GM21526 (cell line): ENCODE measurements around the gene IDUA.
A peak's percentile ranks its signal among the peaks of the same experiment; 100 is the strongest.

Experiments
- ATAC-seq: cut with Tn5 transposase; IDR thresholded peaks from one replicate; pipeline ENCODE4 v1.9.1; 2021; ENCODE audit warnings: moderate library complexity; ENCODE audit not compliant: unreplicated experiment, low FRiP score

The IDUA gene

DNA sequence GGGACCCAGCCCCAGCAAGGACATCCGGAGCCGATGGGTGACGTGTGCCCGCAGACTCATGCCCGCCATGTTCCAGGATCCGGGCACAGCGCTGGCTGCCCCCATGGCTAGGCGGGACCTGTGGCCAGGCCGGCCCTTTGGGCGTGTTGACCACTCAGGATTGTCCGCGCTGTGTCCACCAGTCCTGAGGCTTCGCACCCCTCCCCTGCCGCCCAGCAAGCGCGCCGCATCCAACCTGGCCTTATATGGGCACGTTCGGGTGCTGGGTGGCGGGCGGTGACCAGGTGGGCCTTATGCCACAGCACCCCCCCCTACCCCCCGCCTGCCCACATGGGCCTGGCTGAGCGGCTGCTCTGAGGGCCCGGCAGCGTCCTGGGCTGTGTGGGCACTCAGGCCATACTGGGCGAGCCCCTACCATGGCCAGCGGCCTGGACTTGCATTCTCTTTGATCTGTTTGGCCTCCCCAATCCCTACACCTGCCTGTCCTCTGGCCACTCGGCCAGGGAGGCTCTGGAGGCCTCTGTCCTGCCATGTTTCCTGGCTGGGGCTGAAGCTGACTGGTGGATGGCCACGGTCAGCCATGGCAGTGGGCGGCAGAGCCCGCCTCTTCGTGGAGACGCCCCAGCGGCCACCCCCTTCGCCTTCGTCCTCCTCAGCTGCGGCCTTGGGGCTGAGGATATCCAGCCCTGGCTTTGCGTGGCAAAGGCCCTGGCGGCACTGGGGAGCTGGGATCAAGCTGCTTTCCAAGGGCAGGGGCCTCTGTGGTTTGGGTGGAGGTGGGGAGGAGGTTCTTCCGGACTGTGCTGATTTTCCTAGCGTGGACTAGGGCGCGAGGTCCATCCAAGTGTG, 26.6 kb downstream of the IDUA start:
- ATAC-seq = no peak

GRCh38 chr4:1014291-1015167, 27.7 kb downstream of the IDUA start:
- ATAC-seq = no peak

GRCh38 chr4:1015179-1015578, 28.3 kb downstream of the IDUA start:
- ATAC-seq = no peak

DNA sequence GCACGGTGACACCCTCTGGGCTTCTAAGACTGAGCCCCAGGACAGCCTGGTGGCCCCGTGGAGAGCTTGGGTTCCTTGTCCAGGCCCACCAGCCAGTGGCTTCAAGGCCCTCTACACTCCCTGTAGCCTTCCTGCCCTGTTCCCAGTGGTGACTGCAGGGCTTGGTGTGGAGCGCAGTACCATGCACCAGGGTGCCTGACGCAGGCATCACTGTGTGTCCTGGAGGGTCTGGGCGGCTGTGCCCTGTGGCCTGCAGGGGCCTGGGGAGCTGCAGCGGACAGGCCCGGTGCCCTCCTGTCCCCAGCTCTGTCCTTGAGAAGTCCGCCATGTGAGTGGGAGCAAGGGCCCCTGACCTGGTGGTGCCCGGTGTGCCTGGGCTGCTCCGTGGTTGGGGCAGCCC, 28.9 kb downstream of the IDUA start:
- ATAC-seq = no peak

GRCh38 chr4:1017211-1017610, 30.4 kb downstream of the IDUA start:
- no peak for ATAC-seq

DNA sequence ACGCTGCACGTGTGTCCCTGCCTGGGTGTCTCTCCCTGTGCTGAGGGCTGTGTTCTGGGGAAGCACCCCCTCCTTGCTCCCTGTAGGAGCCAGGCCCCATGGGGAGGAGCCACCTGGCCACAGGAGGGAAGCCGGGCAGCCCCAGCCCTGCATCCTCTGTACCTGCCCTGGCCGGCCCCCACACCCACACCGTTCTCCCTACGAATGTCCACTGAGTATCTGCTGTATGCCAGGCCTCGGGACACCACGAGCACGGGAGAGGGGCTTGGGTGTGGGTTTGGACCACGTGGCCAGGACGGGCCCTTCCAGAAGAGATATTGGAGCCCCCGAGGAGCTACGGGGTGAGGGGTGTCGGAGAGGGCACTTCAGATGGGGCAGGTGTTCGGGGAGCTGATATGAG, 30.9 kb downstream of the IDUA start:
- no peak for ATAC-seq

DNA sequence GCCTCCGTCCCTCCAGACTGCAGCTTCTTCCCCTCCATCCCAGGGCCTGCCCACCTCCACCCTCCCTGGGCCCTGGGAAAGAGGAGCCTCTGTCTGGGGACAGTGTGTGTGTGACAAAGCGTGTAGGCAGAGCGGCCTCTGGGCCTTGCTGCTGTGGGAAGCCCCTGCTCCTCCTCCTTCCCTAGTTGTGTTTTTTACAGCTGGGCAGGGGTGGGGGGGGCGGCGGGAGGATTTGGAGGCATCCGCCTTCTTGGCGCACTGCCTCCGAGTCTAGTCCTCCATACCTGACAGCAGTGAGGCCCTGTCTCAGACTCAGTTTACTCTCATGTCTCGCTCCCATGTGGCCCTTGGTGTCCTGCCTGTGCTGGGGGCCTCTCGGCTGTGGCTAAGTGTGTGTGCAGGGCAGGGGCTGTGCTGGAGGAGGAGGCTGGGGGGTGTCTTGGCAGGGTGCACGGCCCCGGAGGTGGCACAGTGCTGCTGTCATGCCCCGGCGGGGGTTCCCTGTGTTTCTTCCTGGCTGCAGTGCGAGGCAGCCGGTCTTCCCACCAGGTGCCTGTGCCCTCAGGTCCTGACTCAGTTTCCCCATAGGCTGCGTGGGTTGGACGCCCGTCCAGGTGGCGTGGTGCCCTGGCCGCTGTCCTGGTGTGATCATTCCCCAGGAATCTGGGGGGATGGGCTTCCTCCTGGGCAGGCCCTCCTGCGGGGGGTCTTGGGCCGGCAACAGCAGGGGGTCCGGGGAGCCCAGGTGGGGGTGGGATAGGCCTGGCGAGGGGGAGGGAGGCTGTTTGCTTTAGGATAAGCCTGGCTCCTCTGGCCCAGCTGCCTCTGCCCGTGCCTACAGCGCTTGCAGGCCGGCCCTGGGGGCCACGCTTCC, 31.5 kb downstream of the IDUA start:
- no peak for ATAC-seq

DNA sequence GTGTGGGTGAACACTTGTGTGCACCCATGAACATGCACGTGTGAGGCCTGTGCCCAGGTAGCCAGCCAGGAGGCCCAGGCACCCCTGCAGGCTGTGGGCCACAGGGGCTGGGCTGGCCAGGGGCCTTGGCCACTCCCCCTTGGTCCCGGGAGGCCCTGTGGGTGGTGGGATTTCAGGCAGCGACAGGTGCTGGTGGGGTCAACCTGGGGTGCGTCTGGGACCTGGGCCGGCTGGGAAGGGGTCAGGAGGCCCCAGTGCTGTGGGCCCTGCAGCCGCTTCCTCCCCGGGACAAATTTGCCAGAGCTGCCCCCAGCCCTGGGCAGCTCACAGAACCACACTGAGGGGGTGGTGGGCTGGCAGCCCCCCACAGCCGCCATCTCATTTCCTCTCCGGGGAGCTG, 32.5 kb downstream of the IDUA start:
- no peak for ATAC-seq

- ATAC-seq = no peak
These were observed 33.1 kb downstream of the IDUA start for GRCh38 chr4:1019729-1020470.

DNA sequence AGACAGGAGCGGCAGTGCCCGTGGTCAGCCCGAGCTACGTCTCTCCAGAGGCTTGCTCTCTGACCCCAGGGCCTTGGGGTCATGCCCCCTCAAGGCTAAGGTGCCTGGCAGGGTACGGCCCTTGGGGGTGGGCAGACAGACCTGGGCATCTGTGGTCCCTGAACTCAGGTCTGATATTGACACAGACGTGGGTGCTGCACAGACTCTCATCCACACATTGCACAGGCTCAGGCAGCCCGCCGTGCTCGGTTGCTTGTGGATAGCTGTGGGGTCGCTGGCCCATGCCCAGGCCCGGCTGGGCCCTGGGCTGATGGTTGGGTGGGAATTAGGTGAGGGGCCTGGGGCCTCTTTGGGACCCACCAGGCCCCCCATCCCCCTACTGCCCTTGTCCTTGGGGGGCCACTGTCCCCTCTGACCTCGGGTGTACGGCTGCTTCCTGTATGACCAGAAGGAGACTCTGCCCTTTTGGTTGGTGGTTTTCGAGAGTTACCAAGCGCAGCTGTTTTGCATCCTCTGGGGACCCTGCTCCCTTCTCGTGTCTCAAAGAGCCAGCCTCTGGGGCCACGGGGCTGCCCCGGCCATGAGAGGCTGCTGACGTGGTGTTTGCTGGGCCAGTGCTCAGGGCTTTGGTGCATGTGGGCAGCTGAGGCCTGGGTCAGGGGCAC, 34.7 kb downstream of the IDUA start:
- ATAC-seq = peak; percentile 37

DNA sequence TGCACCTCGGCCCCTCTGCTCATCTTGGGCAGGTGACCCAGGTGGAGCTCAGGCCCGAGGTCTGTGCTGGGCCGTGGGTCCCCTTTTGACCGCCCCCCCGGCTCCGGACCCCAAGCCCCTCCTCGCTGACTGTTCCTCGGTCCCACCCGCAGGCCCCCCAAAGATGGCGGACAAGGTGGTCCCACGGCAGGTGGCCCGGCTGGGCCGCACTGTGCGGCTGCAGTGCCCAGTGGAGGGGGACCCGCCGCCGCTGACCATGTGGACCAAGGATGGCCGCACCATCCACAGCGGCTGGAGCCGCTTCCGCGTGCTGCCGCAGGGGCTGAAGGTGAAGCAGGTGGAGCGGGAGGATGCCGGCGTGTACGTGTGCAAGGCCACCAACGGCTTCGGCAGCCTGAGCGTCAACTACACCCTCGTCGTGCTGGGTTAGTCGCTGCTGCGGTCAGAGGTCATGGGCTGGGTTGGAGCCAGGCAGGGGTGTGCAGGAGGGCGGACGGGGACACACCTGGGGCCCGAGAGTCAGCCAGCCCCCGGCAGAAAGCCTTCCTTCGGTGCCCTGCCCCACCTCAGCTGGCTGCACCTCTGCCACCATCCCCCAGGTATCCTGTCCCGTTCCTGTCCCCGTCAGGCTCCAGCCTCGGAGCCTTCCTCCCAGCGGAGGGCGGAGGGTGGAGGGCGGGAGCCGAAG, 35.4 kb downstream of the IDUA start:
- ATAC-seq = no peak

- no peak for ATAC-seq
These were observed 35.9 kb downstream of the IDUA start for GRCh38 chr4:1022739-1023066.

GRCh38 chr4:1023075-1023640, 36.3 kb downstream of the IDUA start:
- no peak for ATAC-seq

- ATAC-seq = no peak
These were observed 37.3 kb downstream of the IDUA start for GRCh38 chr4:1023895-1024740.

GRCh38 chr4:1024882-1025545, 38.2 kb downstream of the IDUA start:
- ATAC-seq = no peak

DNA sequence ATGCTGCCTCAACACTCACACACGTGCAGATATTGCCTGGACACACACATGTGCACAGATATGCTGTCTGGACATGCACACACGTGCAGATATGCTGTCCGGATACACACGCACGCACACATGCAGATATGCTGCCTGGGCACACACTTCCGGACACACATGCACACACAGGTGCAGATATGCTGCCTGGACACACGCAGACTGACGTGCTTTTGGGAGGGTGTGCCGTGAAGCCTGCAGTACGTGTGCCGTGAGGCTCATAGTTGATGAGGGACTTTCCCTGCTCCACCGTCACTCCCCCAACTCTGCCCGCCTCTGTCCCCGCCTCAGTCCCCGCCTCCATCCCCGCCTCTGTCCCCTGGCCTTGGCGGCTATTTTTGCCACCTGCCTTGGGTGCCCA, 39.3 kb downstream of the IDUA start:
- ATAC-seq = peak; percentile 53

DNA sequence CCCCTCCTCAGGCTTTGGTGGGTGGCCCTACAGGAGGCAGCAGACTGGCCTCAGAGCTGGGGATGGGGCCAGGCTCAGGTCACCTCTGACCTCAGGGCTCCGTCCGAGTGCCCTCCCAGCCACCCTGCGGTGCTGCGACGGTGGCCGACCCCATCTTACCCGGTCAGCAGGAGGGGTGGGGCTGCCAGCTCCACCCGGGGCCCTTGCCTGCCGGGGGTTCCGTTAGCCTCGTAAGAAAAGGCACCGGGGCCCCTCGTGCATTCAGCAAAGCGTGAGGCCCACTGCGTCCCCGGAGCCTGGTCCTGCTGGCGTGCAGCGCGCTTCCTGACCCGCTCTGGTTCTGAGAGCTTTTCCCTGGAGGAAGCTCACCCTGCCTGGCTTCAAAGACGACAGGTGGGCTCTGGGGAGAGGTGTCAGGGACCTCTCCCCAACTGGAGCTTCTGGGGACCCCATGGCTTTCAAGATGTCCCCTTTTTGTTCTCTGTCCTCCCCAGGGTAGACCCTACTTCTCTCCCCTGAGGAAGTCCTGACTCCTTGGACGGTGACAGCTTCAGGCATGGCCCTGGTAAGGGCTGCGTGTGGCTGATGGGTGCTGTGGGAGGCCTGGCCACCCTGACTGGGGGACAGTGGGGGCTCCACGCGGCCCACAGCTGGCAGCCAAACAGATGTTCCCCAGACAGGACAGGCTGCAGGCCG, 40.5 kb downstream of the IDUA start:
- ATAC-seq = no peak
